BLaER1 (cell line): ENCODE measurements around the gene MALRD1.

Source experiments
- H3K27ac ChIP-seq: shearing (Covaris generic); formaldehyde crosslinking; 2 replicates; pipeline ENCODE4 v1.8.1; 2022
- H3K27me3 ChIP-seq: shearing (Covaris generic); formaldehyde crosslinking; 2 replicates; pipeline ENCODE4 v1.8.1; 2022
- H3K36me3 ChIP-seq: shearing (Covaris generic); formaldehyde crosslinking; 2 replicates; pipeline ENCODE4 v1.8.1; 2022
- H3K4me1 ChIP-seq: shearing (Covaris generic); formaldehyde crosslinking; 2 replicates; pipeline ENCODE4 v1.8.1; 2022
- H3K4me2 ChIP-seq: shearing (Covaris generic); formaldehyde crosslinking; 2 replicates; pipeline ENCODE4 v1.8.1; 2022
- H3K4me3 ChIP-seq: shearing (Covaris generic); formaldehyde crosslinking; 2 replicates; pipeline ENCODE4 v1.8.1; 2022
- H3K9ac ChIP-seq: shearing (Covaris generic); formaldehyde crosslinking; 2 replicates; pipeline ENCODE4 v1.8.1; 2022
- H3K9me3 ChIP-seq: shearing (Covaris generic); formaldehyde crosslinking; 2 replicates; pipeline ENCODE4 v1.8.1; 2022
- H4K20me1 ChIP-seq: shearing (Covaris generic); formaldehyde crosslinking; 2 replicates; pipeline ENCODE4 v1.8.1; 2022
- Cebpa-rat ChIP-seq: shearing (Covaris generic); IDR thresholded peaks from 2 replicates; pipeline ENCODE4 v1.8.1; 2022

The MALRD1 gene

GRCh38 chr10:19638896-19639233, 590.3 kb downstream of the MALRD1 start:
- H3K4me3 ChIP-seq, result peak overlapping the region; percentile 50

DNA sequence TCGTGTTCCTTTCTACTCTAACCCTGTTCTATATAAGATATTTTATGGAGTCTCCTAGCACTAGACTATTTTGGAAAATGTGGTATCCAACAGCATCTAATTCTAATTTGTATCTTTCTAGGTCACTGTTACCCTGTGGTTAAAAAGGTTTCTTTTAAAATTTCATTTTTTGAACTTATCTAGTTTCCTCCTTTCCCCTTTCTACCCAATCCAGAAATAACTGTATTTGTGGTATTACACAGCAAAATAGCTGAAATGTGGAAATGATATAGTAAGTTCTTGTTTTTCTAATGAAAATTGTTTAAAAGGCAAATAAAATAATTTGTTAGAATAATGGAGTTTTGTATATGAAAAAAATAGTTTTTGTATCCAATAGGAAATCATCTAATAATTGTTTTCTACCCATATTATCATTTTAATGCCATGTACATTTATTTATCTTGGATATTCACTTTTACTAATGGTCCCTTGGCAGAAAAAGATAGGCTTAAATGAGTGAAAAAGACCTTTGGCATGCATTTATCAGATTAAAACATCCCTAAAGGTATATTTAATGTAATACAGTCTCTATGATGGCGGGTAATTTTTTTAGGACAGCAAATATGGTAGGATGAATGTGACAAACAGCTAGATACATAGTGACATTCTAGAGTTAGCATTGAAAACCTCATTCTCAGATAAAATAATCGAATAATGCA, 592.1 kb downstream of the MALRD1 start:
- Histone ChIP-seq H3K9ac (no peak overlapping the region), H3K27ac (no peak overlapping the region), H3K4me1 (peaks cover 5% of the 10 kb centered on the region; the same call in 1 of the 2 replicates), H3K4me2 (no peak overlapping the region), H3K4me3 (no peak overlapping the region), H3K36me3 (no peaks in the 10 kb centered on the region), H3K27me3 (no peaks in the 10 kb centered on the region), H3K9me3 (no peaks in the 10 kb centered on the region), H4K20me1 (no peaks in the 10 kb centered on the region)
- TF ChIP-seq Cebpa-rat, result no peak

More at GRCh38 chr10:19638896-19639233, 590.3 kb downstream of the MALRD1 start:
- peak overlapping the region; percentile 47 for H3K4me2 ChIP-seq
- no peaks in the 10 kb centered on the region for H3K27me3 ChIP-seq
- H3K9ac ChIP-seq, result no peak overlapping the region
- no peaks in the 10 kb centered on the region for H4K20me1 ChIP-seq
- H3K36me3 ChIP-seq, result no peaks in the 10 kb centered on the region
- H3K27ac ChIP-seq, result peak overlapping the region; percentile 31; the same call in 1 of the 2 replicates
- TF ChIP-seq Cebpa-rat, result no peak
- no peaks in the 10 kb centered on the region for H3K9me3 ChIP-seq
- H3K4me1 ChIP-seq, result peaks cover 5% of the 10 kb centered on the region; the same call in 1 of the 2 replicates

GRCh38 chr10:19651549-19651948, 602.9 kb downstream of the MALRD1 start:
- no peak overlapping the region for H3K4me2 ChIP-seq
- peaks cover 9% of the 10 kb centered on the region; the same call in 1 of the 2 replicates for H3K4me1 ChIP-seq
- H3K36me3 ChIP-seq, result no peaks in the 10 kb centered on the region
- no peaks in the 10 kb centered on the region for H3K9me3 ChIP-seq
- no peak overlapping the region for H3K9ac ChIP-seq
- no peak overlapping the region for H3K4me3 ChIP-seq
- H3K27ac ChIP-seq, result no peak overlapping the region
- H3K27me3 ChIP-seq, result no peaks in the 10 kb centered on the region
- TF ChIP-seq Cebpa-rat, result no peak
- H4K20me1 ChIP-seq, result no peaks in the 10 kb centered on the region

GRCh38 chr10:19652750-19653149, 604.1 kb downstream of the MALRD1 start:
- Histone ChIP-seq H4K20me1 (no peaks in the 10 kb centered on the region), H3K4me1 (peaks cover 9% of the 10 kb centered on the region; the same call in 1 of the 2 replicates), H3K9me3 (no peaks in the 10 kb centered on the region), H3K27me3 (no peaks in the 10 kb centered on the region), H3K4me3 (no peak overlapping the region), H3K27ac (no peak overlapping the region), H3K9ac (no peak overlapping the region), H3K36me3 (no peaks in the 10 kb centered on the region), H3K4me2 (no peak overlapping the region)
- TF ChIP-seq Cebpa-rat, result no peak

DNA sequence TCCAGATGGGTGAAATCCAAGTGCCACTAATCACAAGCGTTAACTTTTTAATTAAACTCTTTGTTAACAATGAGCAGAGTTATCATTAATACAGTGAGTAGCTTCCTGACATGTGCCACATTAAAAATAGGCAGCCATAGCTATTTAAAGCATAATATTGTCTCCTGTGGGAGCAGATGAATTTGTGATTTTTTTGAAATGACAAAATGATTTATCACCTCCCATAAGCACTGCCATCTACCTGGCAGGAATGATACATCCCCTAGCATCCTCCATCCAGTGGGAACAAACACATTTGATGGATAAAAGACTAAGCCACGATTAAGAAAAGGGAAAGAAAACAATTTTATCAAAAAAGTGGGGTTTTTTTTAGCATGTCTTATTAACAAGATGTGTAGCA, 605.3 kb downstream of the MALRD1 start:
- H3K36me3 ChIP-seq, result no peaks in the 10 kb centered on the region
- H3K9me3 ChIP-seq, result no peaks in the 10 kb centered on the region
- H3K9ac ChIP-seq, result no peak overlapping the region
- H3K4me1 ChIP-seq, result peaks cover 9% of the 10 kb centered on the region; the same call in 1 of the 2 replicates
- no peak overlapping the region for H3K4me3 ChIP-seq
- H4K20me1 ChIP-seq, result no peaks in the 10 kb centered on the region
- H3K27ac ChIP-seq, result no peak overlapping the region
- H3K4me2 ChIP-seq, result no peak overlapping the region
- H3K27me3 ChIP-seq, result no peaks in the 10 kb centered on the region
- TF ChIP-seq Cebpa-rat, result no peak

DNA sequence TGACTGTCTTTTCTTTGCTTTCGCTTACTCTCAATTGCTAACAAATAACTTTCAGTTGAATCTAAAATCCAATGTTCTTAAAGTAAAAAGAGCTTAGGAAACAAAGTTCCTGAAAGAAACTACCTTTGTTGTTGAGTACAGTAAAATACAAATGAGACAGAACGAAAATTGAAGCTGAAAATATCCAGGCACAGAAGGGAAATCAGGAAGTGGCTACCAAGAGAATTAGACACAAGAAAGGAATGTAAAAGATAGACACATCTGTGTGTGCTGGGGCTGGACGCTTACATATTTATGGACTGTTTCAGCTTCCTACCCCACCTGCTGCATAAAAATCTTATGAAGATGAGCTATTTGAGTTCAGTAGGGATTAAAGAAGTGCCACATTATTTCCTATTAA, 606.0 kb downstream of the MALRD1 start:
- H3K4me3 ChIP-seq, result no peak overlapping the region
- TF ChIP-seq Cebpa-rat, result no peak
- H4K20me1 ChIP-seq, result no peaks in the 10 kb centered on the region
- peaks cover 9% of the 10 kb centered on the region; the same call in 1 of the 2 replicates for H3K4me1 ChIP-seq
- no peaks in the 10 kb centered on the region for H3K9me3 ChIP-seq
- H3K36me3 ChIP-seq, result no peaks in the 10 kb centered on the region
- no peak overlapping the region for H3K4me2 ChIP-seq
- no peak overlapping the region for H3K27ac ChIP-seq
- H3K27me3 ChIP-seq, result no peaks in the 10 kb centered on the region
- H3K9ac ChIP-seq, result no peak overlapping the region

DNA sequence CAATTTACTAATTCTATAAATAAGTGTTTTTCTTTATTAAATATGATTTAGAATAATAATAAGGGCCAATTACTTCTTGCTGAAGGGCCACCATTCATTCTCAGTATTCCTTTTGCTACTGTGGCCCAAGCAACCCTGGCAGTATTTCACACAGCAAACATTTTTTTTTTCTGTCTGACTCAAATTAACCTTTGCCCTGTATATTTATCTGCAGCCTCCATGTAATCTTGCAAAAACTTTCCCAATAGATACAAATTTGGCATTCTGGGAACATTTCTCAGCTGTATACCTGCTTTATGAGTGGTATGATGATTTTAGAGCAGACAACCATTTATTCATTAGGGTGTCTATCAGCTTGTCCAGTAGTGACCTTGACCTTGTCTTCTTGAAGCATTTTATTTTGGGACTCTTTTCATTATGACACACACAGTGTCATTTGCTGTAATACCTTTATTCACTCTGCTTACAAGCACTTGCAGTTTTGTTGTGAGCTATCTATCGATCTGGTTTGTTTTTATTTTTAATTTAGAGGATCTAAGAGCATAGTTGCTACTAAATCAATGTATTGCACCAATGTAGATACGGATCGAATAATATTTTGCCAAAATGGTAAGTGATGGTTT, 607.9 kb downstream of the MALRD1 start:
- Histone ChIP-seq H4K20me1 (no peaks in the 10 kb centered on the region), H3K9me3 (no peaks in the 10 kb centered on the region), H3K27me3 (no peaks in the 10 kb centered on the region), H3K27ac (no peak overlapping the region), H3K9ac (no peak overlapping the region), H3K4me1 (peaks cover 9% of the 10 kb centered on the region; the same call in 1 of the 2 replicates), H3K4me3 (no peak overlapping the region), H3K4me2 (no peak overlapping the region), H3K36me3 (no peaks in the 10 kb centered on the region)
- TF ChIP-seq Cebpa-rat, result no peak

DNA sequence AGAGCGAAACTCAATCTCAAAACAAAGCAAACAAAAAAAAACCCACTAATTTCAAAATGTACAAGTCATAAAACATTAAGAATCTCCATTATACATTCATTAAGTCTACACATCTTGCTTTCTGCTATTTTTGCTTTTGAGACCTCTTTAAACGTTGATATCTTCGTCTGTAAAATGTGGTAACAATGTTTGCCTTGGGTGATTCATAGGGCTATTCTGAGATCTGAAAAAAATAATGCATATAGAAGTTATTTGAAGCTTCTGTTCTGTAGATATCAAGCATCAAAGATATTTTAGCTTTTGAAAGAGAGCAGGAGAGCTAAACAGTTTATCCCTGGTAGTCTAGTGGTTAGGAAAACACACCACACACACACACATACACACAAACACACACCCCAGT, 609.5 kb downstream of the MALRD1 start:
- H3K36me3 ChIP-seq, result no peaks in the 10 kb centered on the region
- H3K27me3 ChIP-seq, result no peaks in the 10 kb centered on the region
- H3K4me3 ChIP-seq, result no peak overlapping the region
- H3K4me1 ChIP-seq, result peaks cover 9% of the 10 kb centered on the region; the same call in 1 of the 2 replicates
- no peaks in the 10 kb centered on the region for H3K9me3 ChIP-seq
- no peak overlapping the region for H3K4me2 ChIP-seq
- H3K27ac ChIP-seq, result no peak overlapping the region
- no peak overlapping the region for H3K9ac ChIP-seq
- no peak for TF ChIP-seq Cebpa-rat
- no peaks in the 10 kb centered on the region for H4K20me1 ChIP-seq

GRCh38 chr10:19658622-19659233, 610.1 kb downstream of the MALRD1 start:
- H3K9me3 ChIP-seq, result no peaks in the 10 kb centered on the region
- H3K9ac ChIP-seq, result no peak overlapping the region
- H3K4me2 ChIP-seq, result no peak overlapping the region
- peaks cover 8% of the 10 kb centered on the region; the same call in 1 of the 2 replicates for H3K4me1 ChIP-seq
- no peaks in the 10 kb centered on the region for H3K36me3 ChIP-seq
- H3K27ac ChIP-seq, result no peak overlapping the region
- no peaks in the 10 kb centered on the region for H4K20me1 ChIP-seq
- H3K4me3 ChIP-seq, result no peak overlapping the region
- H3K27me3 ChIP-seq, result no peaks in the 10 kb centered on the region
- TF ChIP-seq Cebpa-rat, result no peak
